Anterior cingulate cortex (tissue), 58 donors: ENCODE results near the gene OR4D10.
"Not testable (repeated sequence)": the region's sequence is repeated elsewhere in the genome, so short reads cannot be mapped to it uniquely, and the experiment has no call there.

ENCODE experiments used
- DNase-seq, 58 donors: peaks; one replicate each; lab custom pipeline; 2025; lab: John Stamatoyannopoulos, UW

The OR4D10 gene

GRCh38 chr11:59473015-59473414 lies at the start of gene OR4D10:
OR4D10 (plus strand) TSS chr11:59473315; CDS start chr11:59477430, 4,115 bp downstream.
- DNase-seq, result no peak

GRCh38 chr11:59423835-59424234 lies 49.3 kb upstream of the OR4D10 start:
- no peak for DNase-seq

- DNase-seq, result no peak
These were observed 48.0 kb upstream of the OR4D10 start for GRCh38 chr11:59425131-59425530.

GRCh38 chr11:59426361-59427067 lies 46.6 kb upstream of the OR4D10 start, which contains the start of gene OR5A2:
OR5A2 (minus strand) TSS chr11:59426413; CDS start chr11:59422953, 3,460 bp downstream.
- DNase-seq, result no peak

GRCh38 chr11:59427068-59427382 lies 46.1 kb upstream of the OR4D10 start:
- no peak for DNase-seq

GRCh38 chr11:59429924-59430516 lies 43.1 kb upstream of the OR4D10 start:
- DNase-seq, result peak in 5 of 58 donors; percentile 1 to 20 (median 2)

GRCh38 chr11:59436169-59436568 lies 36.9 kb upstream of the OR4D10 start, which contains the start of gene OR5A1:
OR5A1 (plus strand) TSS chr11:59436469; CDS start chr11:59443169, 6,700 bp downstream.
- no peak for DNase-seq

GRCh38 chr11:59437770-59438169 lies 35.3 kb upstream of the OR4D10 start:
- no peak for DNase-seq

GRCh38 chr11:59445624-59446023 lies 27.5 kb upstream of the OR4D10 start:
- not testable (repeated sequence) for DNase-seq

GRCh38 chr11:59448484-59448883 lies 24.6 kb upstream of the OR4D10 start:
- no peak for DNase-seq

- no peak for DNase-seq
These were observed 16.5 kb upstream of the OR4D10 start, which contains the start of gene OR4D6 for GRCh38 chr11:59456661-59457060. OR4D6 (plus strand) TSS chr11:59456961; CDS start chr11:59456961, 0 bp downstream.

GRCh38 chr11:59459916-59460315 lies 13.2 kb upstream of the OR4D10 start:
- no peak for DNase-seq

- DNase-seq, result no peak
These were observed 9.9 kb upstream of the OR4D10 start for GRCh38 chr11:59463190-59463641.

- no peak for DNase-seq
These were observed 2.1 kb downstream of the OR4D10 start for GRCh38 chr11:59475176-59475575.

GRCh38 chr11:59479906-59480305 lies 6.8 kb downstream of the OR4D10 start:
- no peak for DNase-seq

GRCh38 chr11:59480359-59480758 lies 7.2 kb downstream of the OR4D10 start:
- DNase-seq, result no peak

GRCh38 chr11:59501931-59502330 lies 28.8 kb downstream of the OR4D10 start:
- DNase-seq, result no peak

- no peak for DNase-seq
These were observed 30.2 kb downstream of the OR4D10 start, which contains the start of gene OR4D11 for GRCh38 chr11:59503276-59503675. OR4D11 (plus strand) TSS chr11:59503576; CDS start chr11:59503576, 0 bp downstream.

- no peak for DNase-seq
These were observed 38.0 kb downstream of the OR4D10 start, which contains the start of gene OR4D9 for GRCh38 chr11:59510941-59511589. OR4D9 (plus strand) TSS chr11:59511539; CDS start chr11:59514913, 3,374 bp downstream.

- no peak for DNase-seq
These were observed 38.6 kb downstream of the OR4D10 start for GRCh38 chr11:59511675-59512074.

- DNase-seq, result not testable (repeated sequence)
These were observed 47.0 kb downstream of the OR4D10 start for GRCh38 chr11:59520139-59520538.
